HepG2 (cell line): ENCODE data around the gene ARL8A. TPM values are rescaled to one million over a fixed set of nuclear protein-coding genes. Genes with fewer than 3 reads are reported as not detected.

Experiments used
- ELK4 ChIP-seq: sonication (generic); formaldehyde crosslinking; IDR thresholded peaks from 2 replicates; pipeline ENCODE4 v1.9.0; 2021; ENCODE audit warnings: missing genetic modification reagents, borderline replicate concordance
- KDM5B ChIP-seq: sonication (generic); formaldehyde crosslinking; IDR thresholded peaks from 2 replicates; pipeline ENCODE4 v1.4.0; 2020; ENCODE audit warnings: missing genetic modification reagents, mild to moderate bottlenecking, borderline replicate concordance
- LCORL ChIP-seq, 2 experiments: fragments of 450-650 bp in 1 of 2; sonication (generic) in 1 of 2; formaldehyde crosslinking in 1 of 2; IDR thresholded peaks; 2 replicates each; pipeline versions ENCODE4 v1.5.0 to v1.6.1; 2017 to 2020; ENCODE audit warnings: antibody characterized with exemption in 1 of 2, missing genetic modification reagents in 1 of 2
- MXD1 ChIP-seq: sonication (generic); formaldehyde crosslinking; IDR thresholded peaks from 2 replicates; pipeline ENCODE4 v1.4.0; 2020; ENCODE audit warnings: mild to moderate bottlenecking, missing genetic modification reagents
- NFKBIZ ChIP-seq: IDR thresholded peaks from 2 replicates; pipeline ENCODE4 v1.6.1; 2018; ENCODE audit warnings: missing genetic modification reagents, missing compliant biosample characterization
- PRDM15 ChIP-seq: sonication (generic); formaldehyde crosslinking; IDR thresholded peaks from 2 replicates; pipeline ENCODE4 v1.4.0; 2020; ENCODE audit warnings: missing genetic modification reagents
- SKIL ChIP-seq: sonication (generic); formaldehyde crosslinking; IDR thresholded peaks from 2 replicates; pipeline ENCODE4 v1.8.0; 2022; ENCODE audit warnings: missing genetic modification reagents, mild to moderate bottlenecking, moderate library complexity, borderline replicate concordance
- ZBTB40 ChIP-seq, 2 experiments: fragments of 450-650 bp in 1 of 2; sonication (generic) in 1 of 2; formaldehyde crosslinking in 1 of 2; IDR thresholded peaks; 2 replicates each; pipeline versions ENCODE4 v1.6.1 to v1.8.0; 2016 to 2022; ENCODE audit warnings: antibody characterized with exemption in 1 of 2, mild to moderate bottlenecking in 1 of 2, missing genetic modification reagents in 1 of 2
- ZFX ChIP-seq: sonication (generic); formaldehyde crosslinking; IDR thresholded peaks from 2 replicates; pipeline ENCODE4 v1.4.0; 2020; ENCODE audit warnings: mild to moderate bottlenecking, low read depth, missing genetic modification reagents, moderate library complexity
- ZNF883 ChIP-seq: sonication (generic); formaldehyde crosslinking; IDR thresholded peaks from 2 replicates; pipeline ENCODE4 v1.5.1; 2020; ENCODE audit warnings: mild to moderate bottlenecking, missing genetic modification reagents; ENCODE audit errors: not compliant biosample characterization
- polyA plus RNA-seq, 8 experiments: library from polyadenylated mRNA; depleted of rRNA in 3 of 8; stranded (reverse) in 7 of 8; unstranded in 1 of 8; fragments of >200 nt; fragmentation: Illumina TruSeq in 4 of 8; extraction: Trizol in 4 of 8; gene quantifications; 2 replicates each; pipeline versions ENCODE4 v1.2.1 to v1.2.3, GENCODE V29; 2011 to 2016; ENCODE audit warnings: low read depth in 4 of 8, missing spikeins in 1 of 8, mixed read lengths in 1 of 8; ENCODE audit not compliant: insufficient read depth in 1 of 8
- total RNA-seq, 5 experiments: library from RNA; depleted of rRNA; stranded (reverse); fragments of >200 nt; fragmentation: Illumina TruSeq; extraction: Trizol; gene quantifications; 2 replicates each; pipeline ENCODE4 v1.2.3, GENCODE V29; 2016; ENCODE audit warnings: low read depth in 1 of 5

ARL8A gene
- total and polyA plus RNA-seq, 2 of the 13 experiments (the other 11 are each of a cell fraction or from before 2014, with no cell fraction given), result 2.7 to 23.4 TPM

- TF ChIP-seq PRDM15 (CRISPR knock-in tag), result no peak
- TF ChIP-seq ELK4, result no peak
- TF ChIP-seq ZFX (CRISPR knock-in tag), result peak; percentile 25; the same call in 1 of the 2 replicates
- TF ChIP-seq KDM5B (CRISPR knock-in tag), result 0 out of 2 replicates have a peak, but pooled peaks have one; percentile 57
- peak; percentile 52; the same call in 1 of the 2 replicates for TF ChIP-seq MXD1 (CRISPR knock-in tag)
- no peak for TF ChIP-seq ZBTB40 (IDR thresholded peaks at IDR 0.05)
- no peak for TF ChIP-seq ZBTB40 (CRISPR knock-in tag; IDR thresholded peaks at IDR 0.05)
- peak; percentile 7 for TF ChIP-seq ZNF883 (CRISPR knock-in tag)
- TF ChIP-seq LCORL (IDR thresholded peaks at IDR 0.05), result no peak
- no peak for TF ChIP-seq LCORL (CRISPR knock-in tag; IDR thresholded peaks at IDR 0.05)
- TF ChIP-seq SKIL (CRISPR knock-in tag), result no peak
- TF ChIP-seq NFKBIZ (CRISPR knock-in tag), result no peak
Observed at GRCh38 chr1:202143768-202144401, 652 bp downstream of the ARL8A start (continued).
